Aorta (tissue), 5 donors: ENCODE measurements around the gene B3GNT5. TPM values are rescaled to one million over a fixed set of nuclear protein-coding genes. Genes with fewer than 3 reads are reported as not detected.

Experiments used
- ATAC-seq: fragments of 200-7000 bp; cut with Tn5 transposase; one replicate; pipeline ENCODE4 v1.9.1; 2022; ENCODE audit warnings: moderate library complexity; ENCODE audit not compliant: low FRiP score
- DNase-seq, 2 donors: peaks; one replicate each; pipeline ENCODE4 v3.0.0-alpha.2; 2020
- H3K27ac ChIP-seq, 2 donors: one replicate each; pipeline ENCODE4 v1.5.1; 2013; ENCODE audit warnings: low read length in 2 of 2, mild to moderate bottlenecking in 2 of 2, moderate library complexity in 2 of 2, control low read depth in 1 of 2, inconsistent platforms in 1 of 2, low read depth in 1 of 2
- H3K27me3 ChIP-seq, 2 donors: one replicate each; pipeline ENCODE4 v1.6.1; 2013; ENCODE audit warnings: control low read depth in 1 of 2, low read length in 1 of 2, mild to moderate bottlenecking in 1 of 2, moderate library complexity in 1 of 2; ENCODE audit not compliant: insufficient read depth in 2 of 2, control insufficient read depth in 1 of 2
- H3K36me3 ChIP-seq, 2 donors: one replicate each; pipeline ENCODE4 v1.6.1; 2013; ENCODE audit warnings: control low read depth in 1 of 2, low read length in 1 of 2, mild to moderate bottlenecking in 1 of 2; ENCODE audit not compliant: insufficient read depth in 2 of 2, control insufficient read depth in 1 of 2
- H3K4me1 ChIP-seq, 2 donors: one replicate each; pipeline ENCODE4 v1.6.1; 2013; ENCODE audit warnings: low read length in 2 of 2, control low read depth in 1 of 2, mild to moderate bottlenecking in 1 of 2, moderate library complexity in 1 of 2; ENCODE audit not compliant: insufficient read depth in 2 of 2, control insufficient read depth in 1 of 2
- H3K4me3 ChIP-seq, 2 donors: one replicate each; pipeline ENCODE4 v1.5.1; 2013; ENCODE audit warnings: low read length in 2 of 2, control low read depth in 1 of 2, mild to moderate bottlenecking in 1 of 2
- H3K9me3 ChIP-seq: one replicate; pipeline ENCODE4 v1.6.1; 2013; ENCODE audit warnings: mild to moderate bottlenecking, low read length; ENCODE audit not compliant: control insufficient read depth
- WGBS, 2 donors: extraction: QIAGEN DNeasy Blood & Tissue Kit; methylation state at CpG; one replicate each; pipeline ENCODE4 v1.1.7; 2013; 5-methylcytosine and 5-hydroxymethylcytosine counted together
- intact Hi-C, 2 donors: fragments of 100-400 bp; cut with DNase I; formaldehyde crosslinking; loops; one replicate each; pipeline versions ENCODE4 v1.14.2 to v1.15.0; 2022
- polyA plus RNA-seq, 2 donors: library from polyadenylated mRNA; stranded (reverse); fragments of 200-250 nt; gene quantifications; one replicate each; pipeline ENCODE4 v1.2.3, GENCODE V29; 2013
- total RNA-seq, 2 donors: library from RNA; stranded (reverse); fragmentation: NEBNext Ultra II Directional; extraction: Animal tissue kit (Norgen Biotek cat#: 25700); gene quantifications; one replicate each; pipeline ENCODE4 v1.2.1, GENCODE V29; 2021
- donor health status: healthy with polysubstance abuse.
- donor health status: Bipolar disorder and iron deficiency.
- donor health status: DM: no; HTN: no; CAD: no.
- donor health status: DM: no; HTN: no; CAD: no.
- donor health status: DM: yes; HTN: yes; CAD: no.

Gene B3GNT5
- total and polyA plus RNA-seq, 4 donors, result 1.6 to 12.5 (median 9.6) TPM

DNA sequence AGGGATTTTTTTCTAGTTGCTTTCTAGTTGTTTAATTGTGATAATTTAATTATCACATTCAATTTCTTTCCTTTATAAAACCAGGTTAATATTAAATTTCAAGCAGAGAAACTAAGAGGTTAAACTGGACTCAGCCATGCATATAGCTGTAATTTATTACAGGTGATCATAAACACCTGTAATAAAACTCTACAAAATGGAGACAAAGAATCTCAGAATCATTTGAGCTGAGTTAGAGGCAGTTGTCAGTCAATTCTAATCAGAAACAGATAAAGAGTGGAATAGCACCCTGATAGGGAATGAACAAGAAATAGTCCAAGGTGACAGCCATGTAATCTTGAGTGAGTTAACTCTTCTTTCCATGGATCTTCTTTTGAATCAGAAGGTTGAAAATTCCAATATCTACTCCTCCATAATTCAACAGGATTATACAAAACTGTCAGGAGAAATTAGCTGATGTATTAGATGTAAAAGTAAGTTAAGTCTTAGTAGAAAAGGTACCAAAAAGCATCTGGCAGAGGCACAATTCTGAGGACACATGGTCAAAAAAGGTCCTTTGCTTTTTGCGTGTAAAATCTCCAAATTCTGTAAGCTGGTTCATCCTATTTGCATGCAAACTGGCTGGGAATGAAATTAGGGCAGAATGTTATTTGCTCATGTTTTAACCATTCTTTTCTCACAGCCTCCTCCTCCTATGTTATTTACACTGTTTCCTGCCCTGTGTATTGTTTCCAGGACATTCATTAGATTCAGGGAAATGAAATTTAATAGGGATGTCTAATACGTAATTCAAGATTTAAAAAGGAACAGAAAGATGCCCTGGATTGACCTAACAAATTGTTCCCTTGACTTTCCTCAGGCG is 39.4 kb upstream of the B3GNT5 start:
- H3K27ac ChIP-seq, result no peak overlapping the region
- no peaks in the 10 kb centered on the region for H3K36me3 ChIP-seq
- 62 to 63% methylated on average over 3 of the region's 3 CpGs for WGBS, 2 donors
- H3K27me3 ChIP-seq, result no peaks in the 10 kb centered on the region
- intact Hi-C loops, result no loop called here
- no peaks in the 10 kb centered on the region for H3K9me3 ChIP-seq
- H3K4me1 ChIP-seq, result no peaks in the 10 kb centered on the region
- no peak overlapping the region for H3K4me3 ChIP-seq
- ATAC-seq, result no peak
- DNase-seq, result no peak

DNA sequence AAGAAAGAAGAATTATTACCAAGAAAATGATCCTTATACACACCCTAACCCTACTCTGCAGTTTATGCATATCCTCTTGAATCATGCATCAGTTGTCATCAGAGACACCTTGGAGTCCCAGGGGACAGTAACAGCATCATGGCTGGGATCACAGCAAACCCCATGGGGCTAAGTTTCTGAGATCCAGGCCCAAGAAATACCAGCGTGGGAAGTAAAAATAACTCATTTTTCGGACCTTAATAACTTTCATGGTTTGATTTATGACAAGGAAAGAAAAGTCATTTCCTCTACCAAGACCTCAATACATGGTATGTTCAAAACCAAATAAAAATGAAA is 38.8 kb upstream of the B3GNT5 start:
- 11 to 17% methylated on average over 2 of the region's 2 CpGs for WGBS, 2 donors
- DNase-seq, result no peak
- intact Hi-C loops, result no loop called here
- Histone ChIP-seq H3K27me3 (no peaks in the 10 kb centered on the region), H3K36me3 (no peaks in the 10 kb centered on the region), H3K9me3 (no peaks in the 10 kb centered on the region), H3K4me1 (no peaks in the 10 kb centered on the region), H3K4me3 (no peak overlapping the region), H3K27ac (no peak overlapping the region)
- no peak for ATAC-seq

DNA sequence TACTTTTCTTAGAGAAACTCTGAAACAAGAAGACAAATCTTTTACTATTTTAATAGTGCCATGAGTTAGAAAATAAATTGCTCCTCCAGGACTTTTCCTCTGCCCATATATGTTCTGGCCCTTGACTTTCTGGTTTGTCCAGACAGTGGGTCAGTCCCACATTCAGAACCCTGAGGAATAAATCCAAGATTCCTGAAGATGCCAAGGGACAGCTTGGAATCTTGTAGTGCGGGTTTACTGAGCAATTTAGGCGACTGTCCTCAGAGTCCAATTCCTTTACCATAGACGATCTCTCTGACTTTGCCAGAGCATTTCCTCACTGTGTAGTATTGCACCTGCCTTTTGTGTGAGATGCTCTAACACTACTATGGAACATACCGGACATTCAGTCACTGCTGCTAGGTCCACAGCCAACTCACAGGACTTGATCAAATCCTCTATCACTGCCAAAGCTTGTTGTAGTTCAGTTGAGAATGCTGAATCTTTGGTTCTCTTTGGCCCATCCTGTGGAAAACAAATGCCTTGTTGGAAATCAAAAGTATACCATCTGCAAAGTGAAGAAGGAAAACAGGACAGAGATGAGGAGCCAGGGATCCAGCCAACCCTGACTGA is 37.4 kb upstream of the B3GNT5 start:
- Histone ChIP-seq H3K4me3 (no peak overlapping the region), H3K27me3 (no peaks in the 10 kb centered on the region), H3K9me3 (no peaks in the 10 kb centered on the region), H3K4me1 (no peaks in the 10 kb centered on the region), H3K36me3 (no peaks in the 10 kb centered on the region), H3K27ac (no peak overlapping the region)
- intact Hi-C loops, result no loop called here
- DNase-seq, result no peak
- WGBS, 2 donors, result 82 to 87% methylated on average over 4 of the region's 4 CpGs
- ATAC-seq, result no peak

DNA sequence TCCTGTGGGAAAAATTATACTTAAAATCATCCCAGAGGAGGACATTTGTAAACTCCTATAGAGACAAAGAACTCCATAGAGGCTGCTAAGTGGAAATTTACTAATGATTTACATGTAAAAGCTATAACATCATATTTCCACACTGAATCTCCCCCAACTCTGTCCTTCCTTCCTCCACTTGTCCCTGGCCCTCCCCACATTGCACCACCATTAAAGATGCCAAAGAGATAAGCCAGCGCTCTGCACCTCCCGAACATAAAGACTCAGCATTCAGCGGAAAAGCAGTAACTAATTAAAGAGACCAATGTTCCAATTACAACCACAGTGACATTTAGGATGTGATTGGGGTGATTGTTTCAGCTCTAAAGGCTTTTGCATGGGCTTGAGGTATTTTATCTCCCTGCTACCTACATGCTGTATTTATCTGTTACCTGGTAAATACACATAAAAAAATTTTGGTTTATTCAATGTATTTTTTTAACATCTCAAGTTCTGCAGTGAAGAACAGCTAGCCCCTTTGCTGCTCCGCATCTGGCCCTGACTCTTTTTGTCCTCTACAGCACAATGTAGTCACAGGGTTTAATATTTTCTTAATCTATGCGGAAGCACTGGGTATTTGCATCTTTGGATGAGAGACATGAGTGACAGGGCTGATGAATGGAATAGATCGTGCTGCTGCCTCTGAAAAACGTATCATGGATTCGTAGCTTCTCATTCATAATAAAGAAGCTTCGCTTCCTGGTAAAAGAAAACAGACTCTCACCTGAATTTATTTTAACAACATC is 35.3 kb upstream of the B3GNT5 start:
- no peak overlapping the region for H3K27ac ChIP-seq
- H3K27me3 ChIP-seq, result no peaks in the 10 kb centered on the region
- DNase-seq (no peak), ATAC-seq (no peak)
- H3K4me3 ChIP-seq, result no peak overlapping the region
- no peaks in the 10 kb centered on the region for H3K4me1 ChIP-seq
- intact Hi-C loops, result no loop called here
- 84 to 86% methylated on average over 9 of the region's 9 CpGs for WGBS, 2 donors
- H3K9me3 ChIP-seq, result no peaks in the 10 kb centered on the region
- no peaks in the 10 kb centered on the region for H3K36me3 ChIP-seq

DNA sequence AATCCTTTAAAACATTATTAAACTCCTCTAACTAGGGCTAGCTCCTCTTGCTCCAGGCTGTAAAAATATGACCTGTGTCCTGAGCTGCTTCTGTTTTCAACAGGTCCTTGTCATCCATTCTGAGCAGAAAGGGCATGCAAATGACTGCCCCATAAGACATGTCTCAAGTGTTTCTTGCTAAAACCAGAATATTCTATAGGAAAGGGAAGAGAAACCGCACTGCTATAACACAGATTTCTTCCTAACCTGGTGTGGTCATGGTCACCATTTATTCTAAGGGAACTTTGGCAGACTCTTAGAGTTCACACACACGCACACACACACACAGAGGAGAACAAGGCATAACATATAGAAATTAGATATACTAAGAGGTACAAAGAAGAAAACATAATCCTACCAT is 34.2 kb upstream of the B3GNT5 start:
- Histone ChIP-seq H3K4me1 (no peaks in the 10 kb centered on the region), H3K4me3 (no peak overlapping the region), H3K36me3 (no peaks in the 10 kb centered on the region), H3K27me3 (no peaks in the 10 kb centered on the region), H3K27ac (no peak overlapping the region), H3K9me3 (no peaks in the 10 kb centered on the region)
- intact Hi-C loops, result no loop called here
- ATAC-seq (no peak), DNase-seq (no peak)
- 90 to 91% methylated on average over 2 of the region's 2 CpGs for WGBS, 2 donors

DNA sequence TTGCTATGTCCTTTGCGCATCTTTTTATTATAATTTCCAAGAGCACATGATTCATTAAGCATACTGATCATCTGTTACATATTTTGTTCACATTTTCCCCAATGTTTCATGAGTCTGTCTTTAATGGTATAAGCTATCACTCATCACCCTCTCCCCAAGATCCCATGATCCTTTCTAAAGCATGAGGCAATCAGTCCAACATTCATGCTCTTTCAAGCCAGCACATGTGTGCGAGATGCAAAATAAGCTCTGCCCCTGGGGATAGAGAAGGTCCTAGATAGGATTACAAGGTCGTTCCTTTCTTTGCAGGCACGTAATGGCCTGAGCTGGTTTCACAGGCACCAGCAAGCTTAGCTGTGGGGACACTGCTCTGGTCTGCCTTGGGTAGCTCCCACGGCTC is 32.2 kb upstream of the B3GNT5 start:
- H3K36me3 ChIP-seq, result no peaks in the 10 kb centered on the region
- ATAC-seq, result no peak
- WGBS, 2 donors, result 62 to 64% methylated on average over 5 of the region's 5 CpGs

DNA sequence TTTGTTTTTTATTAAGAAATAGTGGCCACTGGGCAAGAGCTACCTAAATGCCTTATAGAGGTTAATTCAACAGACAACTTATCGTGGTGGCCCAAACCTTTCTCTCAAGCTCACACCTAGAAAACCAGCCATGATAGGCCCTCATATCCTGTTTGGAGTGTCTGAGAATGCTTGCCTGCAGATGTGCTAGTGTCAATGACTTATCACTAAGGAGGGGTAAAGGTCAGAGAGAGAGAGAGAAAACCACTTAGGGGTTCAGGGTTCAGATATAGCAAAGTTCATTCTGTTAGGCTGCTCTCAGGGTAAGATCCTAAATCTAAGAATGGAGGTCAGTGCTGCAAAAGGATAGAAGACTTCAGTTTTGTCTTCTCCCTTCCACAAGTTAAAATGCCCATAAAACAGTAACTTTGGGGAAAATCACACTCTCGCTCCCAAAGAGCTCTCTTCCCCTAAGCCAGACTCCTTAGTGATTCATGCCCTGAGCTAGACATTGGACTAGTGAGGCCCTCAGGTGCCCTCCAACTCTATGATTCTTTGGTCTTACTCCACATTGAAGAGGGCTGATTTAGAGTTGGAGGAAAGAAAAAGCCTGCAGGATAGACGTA is 30.3 kb upstream of the B3GNT5 start:
- ATAC-seq (no peak), DNase-seq (no peak)
- H3K36me3 ChIP-seq, result no peaks in the 10 kb centered on the region
- no peaks in the 10 kb centered on the region for H3K27me3 ChIP-seq
- 93 to 94% methylated on average over 3 of the region's 3 CpGs for WGBS, 2 donors
- intact Hi-C loops, result no loop called here
- H3K9me3 ChIP-seq, result no peaks in the 10 kb centered on the region
- no peak overlapping the region for H3K27ac ChIP-seq
- no peaks in the 10 kb centered on the region for H3K4me1 ChIP-seq
- H3K4me3 ChIP-seq, result no peak overlapping the region

More for the DNA sequence above, 32.2 kb upstream of the B3GNT5 start:
- Histone ChIP-seq H3K27ac (no peak overlapping the region), H3K9me3 (no peaks in the 10 kb centered on the region), H3K4me3 (no peak overlapping the region), H3K27me3 (no peaks in the 10 kb centered on the region), H3K4me1 (no peaks in the 10 kb centered on the region)
- intact Hi-C loops, result no loop called here
- DNase-seq, result no peak

DNA sequence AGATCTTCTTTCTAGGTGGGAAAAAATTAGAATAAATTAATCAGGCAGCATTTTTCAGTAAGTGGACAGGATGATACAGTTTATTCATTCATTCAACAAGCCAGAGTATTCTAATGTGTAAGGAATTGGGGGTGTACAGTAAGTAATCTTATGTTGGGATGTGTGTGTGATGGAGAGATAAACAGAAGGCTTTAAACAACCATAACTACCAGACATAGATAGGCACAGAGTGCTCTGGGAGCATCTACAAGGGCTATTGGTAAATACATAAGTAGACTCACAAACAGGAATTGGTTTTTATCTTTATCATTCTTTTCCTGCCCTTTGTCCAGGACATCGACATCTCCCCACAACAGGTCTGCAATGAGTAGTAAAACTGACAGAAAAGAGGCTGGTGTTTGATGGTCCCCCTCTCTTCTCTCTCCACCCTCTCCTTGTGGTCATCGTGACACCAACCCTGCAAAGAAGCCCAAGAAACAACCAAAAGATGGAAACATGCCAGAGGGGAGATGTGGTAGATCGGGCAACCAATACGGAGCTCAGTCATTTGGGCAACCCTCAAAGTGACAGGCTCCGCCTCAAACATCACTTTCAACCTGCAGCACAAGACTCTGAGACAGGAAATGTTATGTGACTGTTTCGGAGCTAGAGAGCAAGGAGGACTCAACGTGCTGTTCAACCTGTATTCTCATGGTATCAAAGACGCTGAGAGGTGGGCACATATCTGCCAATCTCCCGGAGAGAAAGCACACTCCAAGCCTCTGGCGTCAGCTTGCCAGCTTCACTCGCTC is 28.7 kb upstream of the B3GNT5 start:
- H3K27ac ChIP-seq, result no peak overlapping the region
- H3K4me1 ChIP-seq, result no peaks in the 10 kb centered on the region
- H3K4me3 ChIP-seq, result no peak overlapping the region
- no peaks in the 10 kb centered on the region for H3K9me3 ChIP-seq
- no peak for DNase-seq
- H3K36me3 ChIP-seq, result no peaks in the 10 kb centered on the region
- no peak for ATAC-seq
- no peaks in the 10 kb centered on the region for H3K27me3 ChIP-seq
- 82 to 84% methylated on average over 11 of the region's 11 CpGs for WGBS, 2 donors
- intact Hi-C loops, result no loop called here
